ENCODE results near the gene GPC5.
"Not testable (repeated sequence)": the region's sequence is repeated elsewhere in the genome, so short reads cannot be mapped to it uniquely, and the experiment has no call there.

Gene GPC5

GRCh38 chr13:92290718-92291307 lies 892.4 kb downstream of the GPC5 start:
- DNase-seq (ENCODE audit: low spot score) = not testable (repeated sequence)

DNA sequence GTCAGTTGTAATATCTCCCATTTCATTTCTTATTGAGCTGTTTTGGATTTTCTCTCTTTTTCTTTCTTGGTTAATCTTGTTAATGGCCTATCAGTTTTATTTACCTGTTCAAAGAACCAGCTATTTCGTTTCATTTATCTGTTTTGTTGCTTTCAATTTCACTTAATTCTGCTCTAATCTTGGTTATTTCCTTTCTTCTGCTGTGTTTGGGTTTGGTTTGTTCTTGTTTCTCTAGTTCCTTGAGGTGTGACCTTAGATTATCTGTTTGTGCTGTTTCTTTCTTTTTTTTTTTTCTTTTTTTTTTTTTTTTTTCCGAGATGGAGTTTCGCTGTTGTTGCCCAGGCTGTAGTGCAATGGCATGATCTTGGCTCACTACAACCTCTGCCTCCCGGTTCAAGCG lies 896.1 kb downstream of the GPC5 start:
- not testable (repeated sequence) for DNase-seq (ENCODE audit: low spot score)

DNA sequence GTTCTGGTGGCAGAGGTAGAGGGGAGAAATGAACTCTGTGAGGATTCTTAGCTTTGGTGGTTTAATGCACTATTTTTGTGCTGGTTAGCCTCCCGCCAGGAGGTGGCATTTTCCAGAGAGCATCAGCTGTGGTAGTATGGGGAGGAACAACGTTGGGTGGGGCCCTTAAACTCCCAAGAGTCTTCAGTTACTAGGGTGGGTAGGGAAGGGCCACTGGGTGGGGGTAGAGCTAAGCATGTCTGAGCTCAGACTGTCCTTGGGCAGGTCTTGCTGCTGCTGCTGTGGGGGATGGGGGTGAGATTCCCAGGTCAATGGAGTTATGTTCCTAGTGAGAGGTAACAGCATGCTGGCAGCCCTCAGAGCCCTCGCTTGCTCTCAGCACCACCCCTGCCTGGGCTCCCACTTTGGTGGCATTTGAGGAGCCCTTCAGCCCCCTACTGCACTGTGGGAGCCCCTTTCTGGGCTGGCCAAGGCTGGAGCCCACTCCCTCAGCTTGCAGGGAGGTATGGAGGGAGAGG lies 897.8 kb downstream of the GPC5 start:
- DNase-seq (ENCODE audit: low spot score) = not testable (repeated sequence)

DNA sequence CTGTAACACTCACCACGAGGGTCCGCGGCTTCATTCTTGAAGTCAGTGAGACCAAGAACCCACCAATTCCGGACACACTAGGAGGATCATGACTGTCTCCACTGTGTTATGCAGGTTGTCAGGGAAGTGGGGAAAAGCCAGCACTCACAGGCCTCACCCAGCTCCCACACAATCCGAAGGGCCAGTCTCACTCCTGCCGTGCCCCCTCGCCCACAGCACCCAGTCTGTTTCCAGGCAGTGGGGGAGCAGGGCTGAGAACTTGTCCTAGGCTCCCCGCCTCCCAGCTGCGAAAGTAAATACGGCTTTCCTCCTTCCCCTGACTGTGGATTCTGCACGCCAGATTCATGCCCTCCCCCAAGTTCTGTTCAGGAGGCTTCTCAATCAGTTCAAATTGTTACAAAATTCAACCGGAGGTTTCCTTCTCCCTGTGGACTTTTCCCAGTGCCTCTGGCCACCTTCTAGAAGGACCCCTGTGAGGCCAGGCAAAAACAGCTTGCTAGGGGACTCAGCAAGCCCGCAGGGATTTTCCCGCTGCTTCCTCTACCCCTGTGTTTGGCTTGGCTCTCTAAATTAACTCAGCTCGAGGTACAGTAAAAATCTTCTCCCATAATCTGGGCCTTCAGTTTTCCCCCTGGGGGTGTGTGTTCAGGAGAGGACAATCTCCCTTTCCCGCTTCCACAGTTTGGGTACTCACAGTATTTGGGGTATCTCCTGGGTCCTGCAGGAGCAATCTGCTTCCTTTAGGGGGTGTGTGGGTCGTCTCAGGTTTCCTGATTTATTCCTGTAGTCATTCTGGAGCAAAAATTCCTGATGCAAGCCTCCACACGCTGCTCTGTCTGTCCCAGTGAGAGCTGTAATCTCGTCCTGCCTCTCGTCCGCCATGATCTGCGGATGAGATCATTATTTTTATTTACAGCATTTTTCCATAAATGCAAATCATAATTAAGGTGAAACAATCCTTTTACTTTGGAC lies 899.8 kb downstream of the GPC5 start:
- DNase-seq (ENCODE audit: low spot score) = no peak

DNA sequence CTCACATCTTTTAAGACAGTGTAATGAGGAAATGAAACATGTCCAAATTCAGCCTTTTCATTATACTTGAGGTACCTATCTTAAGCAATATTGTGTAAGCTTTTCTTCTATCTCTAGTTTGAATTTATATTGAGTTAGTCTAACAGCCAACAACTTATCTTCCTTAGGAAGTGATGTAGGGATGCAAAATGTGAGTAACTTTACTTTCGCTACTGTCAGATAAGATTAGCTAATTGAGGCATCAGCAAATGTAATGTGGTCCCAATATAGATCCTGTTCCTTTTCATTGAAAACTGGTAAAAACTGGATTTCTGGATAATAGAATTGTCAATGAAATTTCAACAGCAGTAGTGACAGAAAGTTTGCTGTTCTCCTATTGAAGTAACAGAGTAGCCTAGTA lies 902.2 kb downstream of the GPC5 start:
- no peak for DNase-seq (ENCODE audit: low spot score)

DNA sequence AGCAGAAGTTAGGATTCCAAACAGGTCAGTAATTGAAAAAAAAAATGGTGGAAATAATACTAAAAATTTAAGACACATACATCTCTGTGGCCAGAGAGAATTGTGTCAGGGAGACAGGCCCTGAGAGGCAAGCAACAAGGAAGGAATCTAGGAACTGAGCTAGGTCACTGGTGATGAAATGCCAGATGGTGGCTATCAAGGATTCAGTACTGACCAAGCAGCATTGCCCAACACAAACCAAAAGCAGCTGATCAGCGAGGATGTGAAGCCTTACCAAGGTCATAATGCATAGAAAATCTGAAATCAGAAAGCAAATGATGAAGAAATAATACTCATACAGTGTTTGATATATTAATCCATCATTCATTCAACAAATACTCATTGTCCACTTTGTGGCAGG lies 905.0 kb downstream of the GPC5 start:
- DNase-seq (ENCODE audit: low spot score) = no peak

- DNase-seq (ENCODE audit: low spot score) = no peak
Observed at GRCh38 chr13:92307752-92308151, 909.3 kb downstream of the GPC5 start.

GRCh38 chr13:92312823-92313222 lies 914.4 kb downstream of the GPC5 start:
- DNase-seq (ENCODE audit: low spot score) = no peak

- no peak for DNase-seq (ENCODE audit: low spot score)
Observed at GRCh38 chr13:92313382-92313781, 915.0 kb downstream of the GPC5 start.

- DNase-seq (ENCODE audit: low spot score) = no peak
Observed at GRCh38 chr13:92315265-92315664, 916.8 kb downstream of the GPC5 start.

- no peak for DNase-seq (ENCODE audit: low spot score)
Observed at GRCh38 chr13:92316030-92316429, 917.6 kb downstream of the GPC5 start.

- DNase-seq (ENCODE audit: low spot score) = no peak
Observed at GRCh38 chr13:92317066-92317465, 918.6 kb downstream of the GPC5 start.

DNA sequence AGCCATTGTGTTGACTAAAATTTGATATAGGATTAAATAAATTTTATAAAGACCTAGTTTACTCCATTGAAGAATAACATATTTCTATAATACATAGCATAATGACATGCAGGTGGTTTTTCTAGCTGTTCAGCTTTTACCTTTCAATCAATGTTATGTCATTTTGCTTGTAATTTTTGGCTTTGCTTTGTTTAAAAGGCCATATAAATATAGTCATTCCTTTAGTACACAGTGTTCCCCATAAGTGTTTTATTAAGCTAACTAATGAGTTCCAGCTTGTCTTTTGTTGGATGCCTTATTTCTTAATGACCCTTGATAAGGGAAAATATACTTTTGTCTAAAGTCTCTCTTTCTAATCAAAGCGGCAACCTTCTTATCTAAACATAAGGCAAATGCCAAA lies 921.9 kb downstream of the GPC5 start:
- no peak for DNase-seq (ENCODE audit: low spot score)

GRCh38 chr13:92321174-92321573 lies 922.8 kb downstream of the GPC5 start:
- no peak for DNase-seq (ENCODE audit: low spot score)

- DNase-seq (ENCODE audit: low spot score) = no peak
Observed at GRCh38 chr13:92345627-92346026, 947.2 kb downstream of the GPC5 start.

GRCh38 chr13:92346046-92346445 lies 947.6 kb downstream of the GPC5 start:
- no peak for DNase-seq (ENCODE audit: low spot score)

DNA sequence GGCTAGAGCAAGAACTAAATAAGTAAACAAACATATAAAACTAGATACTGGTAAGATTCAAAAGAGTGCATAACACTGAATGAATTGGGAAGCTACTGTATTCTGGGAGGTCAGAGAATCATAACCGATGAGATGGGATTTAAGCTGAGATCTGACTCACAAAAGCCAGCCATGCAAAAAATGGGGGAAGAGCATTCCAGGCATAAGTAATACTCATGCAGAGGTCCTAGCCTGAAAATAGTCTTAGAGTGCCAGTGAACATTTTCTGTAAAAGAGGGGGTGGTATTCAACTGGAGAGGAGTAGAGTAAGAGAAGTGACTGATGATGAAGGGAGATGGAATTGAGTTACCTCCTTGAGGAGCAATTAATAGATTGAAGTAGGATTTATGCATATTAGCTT lies 956.2 kb downstream of the GPC5 start:
- no peak for DNase-seq (ENCODE audit: low spot score)

GRCh38 chr13:92355213-92355612 lies 956.8 kb downstream of the GPC5 start:
- DNase-seq (ENCODE audit: low spot score) = no peak

DNA sequence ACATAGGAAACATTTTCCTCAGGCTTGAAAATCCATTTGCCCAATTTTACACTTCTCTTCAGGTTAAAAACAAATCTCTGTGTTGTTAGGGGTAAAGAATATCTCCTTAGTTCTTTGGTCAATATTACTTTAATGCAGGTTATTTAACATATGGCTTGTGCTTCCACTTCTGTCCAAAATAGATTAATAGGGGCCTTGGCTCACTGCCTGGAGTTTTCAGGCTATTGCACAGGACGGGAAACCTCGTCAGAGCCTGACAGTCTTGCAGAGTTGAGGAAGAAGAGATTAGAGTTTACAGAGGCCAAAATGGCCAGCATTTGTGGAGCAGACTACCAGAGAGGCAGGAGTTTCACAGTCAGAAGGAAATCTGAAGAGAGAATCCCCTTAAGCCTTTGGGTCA lies 964.3 kb downstream of the GPC5 start:
- no peak for DNase-seq (ENCODE audit: low spot score)

GRCh38 chr13:92365904-92366303 lies 967.5 kb downstream of the GPC5 start:
- DNase-seq (ENCODE audit: low spot score) = no peak

GRCh38 chr13:92377396-92377795 lies 979.0 kb downstream of the GPC5 start:
- DNase-seq (ENCODE audit: low spot score) = no peak

DNA sequence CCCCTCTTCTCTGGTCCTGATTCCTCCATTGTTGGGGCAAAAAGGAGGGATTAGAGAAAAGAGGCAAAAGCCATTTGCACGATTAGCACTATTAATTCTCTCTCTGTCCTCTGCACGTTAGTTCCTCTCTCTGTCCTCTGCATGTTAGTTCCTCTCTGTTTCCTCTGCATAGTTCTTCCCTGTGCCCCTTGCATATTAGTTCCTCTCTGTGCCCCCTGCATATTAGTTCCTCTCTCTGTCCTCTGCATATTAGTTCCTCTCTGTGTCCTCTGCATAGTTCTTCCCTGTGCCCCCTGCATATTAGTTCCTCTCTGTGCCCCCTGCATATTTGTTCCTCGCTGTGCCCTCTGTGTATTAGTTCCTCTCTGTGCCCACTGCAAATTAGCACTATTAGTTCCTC lies 981.0 kb downstream of the GPC5 start:
- DNase-seq (ENCODE audit: low spot score) = no peak

DNA sequence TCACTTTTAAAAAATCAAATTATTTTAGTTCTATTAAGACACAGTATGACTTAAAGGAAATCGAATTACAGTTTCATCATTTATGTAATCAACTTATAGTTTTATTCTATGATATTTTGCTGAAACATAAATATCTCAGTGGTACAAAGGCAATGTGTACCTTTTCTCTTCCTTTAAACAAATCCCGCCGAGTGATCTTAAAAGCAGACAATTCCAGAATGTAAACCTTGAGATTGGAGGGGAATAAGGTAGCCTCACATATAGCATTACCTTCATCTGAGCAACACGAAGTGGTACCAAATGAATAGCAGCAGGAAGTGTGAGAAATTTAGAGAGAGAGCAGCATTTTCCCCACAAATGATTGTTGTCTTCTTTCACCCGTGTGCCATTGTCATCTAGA lies 986.0 kb downstream of the GPC5 start:
- no peak for DNase-seq (ENCODE audit: low spot score)

All from putamen (tissue), 1 donor.